Measurements from ENCODE around the gene NELFE. TPM values are rescaled to one million over a fixed set of nuclear protein-coding genes. Genes with fewer than 3 reads are reported as not detected.
A peak's percentile ranks its signal among the peaks of the same experiment; 100 is the strongest.
"Not testable (repeated sequence)": the region's sequence is repeated elsewhere in the genome, so short reads cannot be mapped to it uniquely, and the experiment has no call there.

The NELFE gene
- total RNA-seq, 1 donor from 2014 or later: 57.9 TPM

DNA sequence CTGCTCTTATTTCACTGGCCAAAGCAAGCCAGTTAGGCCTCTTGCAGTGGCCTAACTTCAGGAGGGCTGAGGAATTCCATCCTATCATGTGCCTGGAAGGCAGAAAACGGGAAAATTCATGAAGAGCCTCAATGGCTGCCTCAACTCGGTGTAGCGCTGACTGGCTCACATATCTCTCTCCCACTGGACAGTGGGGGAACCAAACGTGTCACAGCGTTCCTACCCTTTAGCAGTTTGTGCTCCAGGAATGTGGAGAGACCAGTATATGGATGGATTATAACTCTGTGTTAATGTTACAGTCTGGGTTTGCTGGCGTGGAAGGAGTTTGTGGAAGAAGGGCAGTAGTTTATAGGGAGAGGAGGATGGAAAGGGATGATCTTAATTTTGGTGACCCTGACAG is 43.0 kb downstream of the NELFE start:
- peaks cover 3% of the 10 kb centered on the region for H3K27me3 Mint-ChIP-seq
- intact Hi-C loops (cut with micrococcal nuclease): no loop called here
- no peak overlapping the region for H3K4me3 Mint-ChIP-seq
- H3K4me1 Mint-ChIP-seq: no peaks in the 10 kb centered on the region
- no peak for ATAC-seq (ENCODE audit: low read depth)
- ChIA-PET POLR2A (interaction anchor here (0.8 to 1.2 kb wide), 2 partner anchors 20 to 373 kb away, joined by 3 read pairs; no protein-coding TSS in a partner anchor), CTCF (no interaction called here)
- TF ChIP-seq CTCF (IDR thresholded peaks at IDR 0.05): no peak
- no peak for DNase-seq
- no peaks in the 10 kb centered on the region for H3K9me3 Mint-ChIP-seq
- H3K27ac Mint-ChIP-seq: no peak overlapping the region
- no peaks in the 10 kb centered on the region for H3K36me3 Mint-ChIP-seq (ENCODE audit: low read depth)

DNA sequence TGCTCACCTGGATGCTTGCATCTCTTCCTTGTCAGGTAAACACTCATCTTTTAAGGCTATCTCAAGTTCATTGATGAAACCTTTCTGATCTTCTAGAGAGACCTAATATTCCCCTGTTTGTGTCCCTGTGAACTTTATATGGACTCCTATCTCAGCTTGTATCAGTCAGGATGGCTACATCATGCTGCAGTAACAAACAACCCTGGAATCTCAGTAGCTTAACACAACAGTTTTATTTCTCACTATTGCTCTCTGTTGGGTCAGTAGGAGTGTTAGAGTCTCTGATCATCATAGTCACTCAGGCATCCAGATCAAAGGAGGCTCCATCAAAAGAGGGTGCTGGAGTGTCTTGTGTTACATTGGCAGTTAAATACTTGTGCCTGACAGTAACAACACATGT is 43.4 kb downstream of the NELFE start:
- CTCF ChIA-PET: no interaction called here
- Mint-ChIP-seq H3K4me1 (peaks cover 2% of the 10 kb centered on the region), H3K9me3 (no peaks in the 10 kb centered on the region), H3K27me3 (peaks cover 3% of the 10 kb centered on the region), H3K4me3 (no peak overlapping the region), H3K27ac (no peak overlapping the region), H3K36me3 (ENCODE audit: low read depth) (no peaks in the 10 kb centered on the region)
- no peak for DNase-seq
- no peak for ATAC-seq (ENCODE audit: low read depth)
- no peak for TF ChIP-seq CTCF (IDR thresholded peaks at IDR 0.05)
- POLR2A ChIA-PET: interaction anchor here (1.2 kb wide), 1 partner anchor 19 kb away, joined by 3 read pairs; no protein-coding TSS in a partner anchor
- intact Hi-C loops (cut with micrococcal nuclease): no loop called here

DNA sequence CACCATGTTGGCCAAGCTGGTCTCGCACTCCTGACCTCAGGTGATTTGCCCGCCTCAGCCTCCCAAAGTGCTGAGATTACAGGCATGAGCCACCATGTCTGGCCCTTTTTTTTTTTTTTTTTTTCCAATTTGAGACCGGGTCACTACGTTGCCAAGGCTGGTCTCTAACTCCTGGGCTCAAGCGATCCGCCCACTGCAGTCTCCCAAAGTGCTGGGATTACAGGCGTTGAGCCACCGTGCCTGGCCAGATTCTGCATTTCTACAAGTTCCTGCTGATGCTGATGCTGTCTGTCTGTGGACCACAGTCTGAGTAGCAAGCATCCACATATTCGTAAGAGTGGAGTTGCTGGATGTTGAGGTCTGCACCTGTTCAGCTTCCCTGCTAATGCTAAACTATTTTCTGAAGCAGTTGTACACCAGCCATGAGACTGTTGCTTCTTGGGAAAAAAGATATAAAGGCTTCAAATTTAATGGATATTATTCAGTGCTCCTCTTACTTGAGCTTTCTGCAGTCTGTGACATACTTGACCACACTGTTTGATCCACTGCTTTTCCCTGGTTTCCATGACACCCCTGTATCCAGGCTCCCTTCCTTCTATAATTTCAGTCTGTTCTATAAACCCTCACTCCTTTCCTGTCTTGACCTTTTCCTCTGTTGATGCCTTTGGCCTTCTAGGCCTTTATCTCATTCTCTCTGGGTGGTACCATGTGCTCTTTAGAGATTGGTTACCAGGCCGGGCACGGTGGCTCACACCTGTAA is 46.8 kb downstream of the NELFE start:
- Mint-ChIP-seq H3K36me3 (ENCODE audit: low read depth) (no peaks in the 10 kb centered on the region), H3K4me1 (peaks cover 8% of the 10 kb centered on the region), H3K4me3 (no peak overlapping the region), H3K27ac (no peak overlapping the region), H3K9me3 (no peaks in the 10 kb centered on the region), H3K27me3 (peaks cover 4% of the 10 kb centered on the region)
- ChIA-PET POLR2A (no interaction called here), CTCF (interaction anchor here (0.6 kb wide), 1 partner anchor 55 kb away, joined by 3 read pairs; no protein-coding TSS in a partner anchor)
- no peak for TF ChIP-seq CTCF (IDR thresholded peaks at IDR 0.05)
- DNase-seq (no peak), ATAC-seq (ENCODE audit: low read depth) (no peak)
- intact Hi-C loops (cut with micrococcal nuclease): no loop called here

DNA sequence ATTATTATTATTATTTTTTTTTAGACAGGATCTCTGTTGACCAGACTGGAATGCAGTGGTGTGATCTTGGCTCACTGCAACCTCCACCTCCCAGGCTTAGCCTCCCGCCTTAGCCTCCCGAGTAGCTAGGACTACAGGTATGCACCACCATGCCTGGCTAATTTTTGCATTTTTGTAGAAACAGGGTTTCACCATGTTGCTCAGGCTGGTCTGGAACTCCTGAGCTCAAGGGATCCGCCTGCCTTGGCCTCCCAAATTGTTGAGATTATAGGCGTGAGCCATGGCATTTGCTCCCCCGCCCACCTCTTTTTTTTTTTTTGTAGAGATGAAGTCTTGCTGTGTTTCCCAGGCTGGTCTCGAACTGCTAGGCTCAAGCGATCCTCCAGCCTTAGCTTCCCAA is 49.5 kb downstream of the NELFE start:
- H3K27ac Mint-ChIP-seq; H3K4me1 Mint-ChIP-seq; H3K9me3 Mint-ChIP-seq; intact Hi-C loops (cut with micrococcal nuclease); H3K27me3 Mint-ChIP-seq; ATAC-seq (ENCODE audit: low read depth); H3K36me3 Mint-ChIP-seq (ENCODE audit: low read depth); H3K4me3 Mint-ChIP-seq; DNase-seq: not testable (repeated sequence)
- CTCF ChIA-PET: interaction anchor here (0.8 kb wide), 1 partner anchor 43 kb away, joined by 3 read pairs; no protein-coding TSS in a partner anchor
- POLR2A ChIA-PET: interaction anchor here (0.7 to 1.5 kb wide), 2 partner anchors 11 to 46 kb away, joined by 4 to 8 read pairs; partner anchors contain the start of gene EHMT2

GRCh38 chr6:31908791-31909190 is 50.0 kb downstream of the NELFE start:
- Mint-ChIP-seq H3K27me3 (peaks cover 4% of the 10 kb centered on the region), H3K27ac (no peak overlapping the region), H3K36me3 (ENCODE audit: low read depth) (no peaks in the 10 kb centered on the region), H3K4me1 (peaks cover 8% of the 10 kb centered on the region), H3K4me3 (no peak overlapping the region), H3K9me3 (no peaks in the 10 kb centered on the region)
- DNase-seq (no peak), ATAC-seq (ENCODE audit: low read depth) (peak; percentile 49)
- TF ChIP-seq CTCF (IDR thresholded peaks at IDR 0.05): no peak
- intact Hi-C loops (cut with micrococcal nuclease): no loop called here
- ChIA-PET POLR2A (interaction anchor here (1.5 kb wide), 1 partner anchor 11 kb away, joined by 8 read pairs; the partner anchor contains the start of gene EHMT2), CTCF (interaction anchor here (0.8 kb wide), 1 partner anchor 44 kb away, joined by 3 read pairs; no protein-coding TSS in a partner anchor)

GRCh38 chr6:31908255-31908654 is 50.5 kb downstream of the NELFE start:
- DNase-seq; ATAC-seq (ENCODE audit: low read depth); H3K4me3 Mint-ChIP-seq; H3K36me3 Mint-ChIP-seq (ENCODE audit: low read depth); H3K4me1 Mint-ChIP-seq; intact Hi-C loops (cut with micrococcal nuclease); H3K9me3 Mint-ChIP-seq; H3K27me3 Mint-ChIP-seq; CTCF ChIA-PET; H3K27ac Mint-ChIP-seq: not testable (repeated sequence)
- POLR2A ChIA-PET: interaction anchor here (0.6 to 1.5 kb wide), 4 partner anchors 10 to 576 kb away, joined by 3 to 8 read pairs (median 4); partner anchors contain the start of gene EHMT2

All from activated B cell treated with CpG ODN at 0.5 μM for 24 hours (primary cell).